ENCODE measurements around the gene COTL1. TPM values are rescaled to one million over a fixed set of nuclear protein-coding genes. Genes with fewer than 3 reads are reported as not detected.

The COTL1 gene
- total RNA-seq, 1 experiment from 2014 or later: 408 TPM

- no peak overlapping the region for H2AFZ ChIP-seq (ENCODE audit: low read length)
- ATAC-seq (no peak), DNase-seq (no peak)
- POLR2A ChIA-PET (ENCODE audit: unreplicated experiment): no interaction called here
- H3K4me3 ChIP-seq (ENCODE audit: low read length): no peak overlapping the region
- H3K27ac ChIP-seq (ENCODE audit: low read length): no peak overlapping the region
- CTCF ChIA-PET: no interaction called here
- H3K9me2 ChIP-seq (replicated peaks; ENCODE audit: low read length): no peaks in the 10 kb centered on the region
- H3K27me3 ChIP-seq (ENCODE audit: low read length): no peaks in the 10 kb centered on the region
- no peaks in the 10 kb centered on the region for H3F3A ChIP-seq (ENCODE audit: low read length, unreplicated experiment)
- TF ChIP-seq EZH2 (IDR thresholded peaks at IDR 0.05; ENCODE audit: low read length, unreplicated experiment): no peak
- no peak for TF ChIP-seq EZH2phosphoT487 (IDR thresholded peaks at IDR 0.05; ENCODE audit: borderline replicate concordance, low read length)
- no peak for TF ChIP-seq CTCF (conservative IDR thresholded peaks at IDR 0.05; ENCODE audit: low read depth, low read length)
- peaks cover 18% of the 10 kb centered on the region for H3K36me3 ChIP-seq (ENCODE audit: low read depth, low read length)
- intact Hi-C loops (cut with micrococcal nuclease): no loop called here
- H3K9me3 ChIP-seq (ENCODE audit: low read length): no peaks in the 10 kb centered on the region
- no peaks in the 10 kb centered on the region for H3K4me1 ChIP-seq (ENCODE audit: insufficient read depth, low read length)
- no TSS peak for BruUV-seq (replicated peaks)
- peaks cover 15% of the 10 kb centered on the region; the same call in 1 of the 2 replicates for H3K79me2 ChIP-seq (ENCODE audit: low read length)
- no peak overlapping the region for H3K4me2 ChIP-seq (ENCODE audit: low read length)
- H4K20me1 ChIP-seq (ENCODE audit: low read length): peaks cover 14% of the 10 kb centered on the region; the same call in 1 of the 2 replicates
- H3K9ac ChIP-seq (ENCODE audit: low read length): no peak overlapping the region
Observed at GRCh38 chr16:84563786-84564420, 54.0 kb downstream of the COTL1 start.

GRCh38 chr16:84563064-84563715, 54.7 kb downstream of the COTL1 start:
- ChIA-PET POLR2A (ENCODE audit: unreplicated experiment) (no interaction called here), CTCF (no interaction called here)
- Histone ChIP-seq H3K27ac (ENCODE audit: low read length) (no peak overlapping the region), H3K4me3 (ENCODE audit: low read length) (no peak overlapping the region), H3K36me3 (ENCODE audit: low read depth, low read length) (peaks cover 14% of the 10 kb centered on the region), H2AFZ (ENCODE audit: low read length) (no peak overlapping the region), H4K20me1 (ENCODE audit: low read length) (0 out of 2 replicates have a peak, but pooled peaks cover 8% of the 10 kb centered on the region), H3K9me3 (ENCODE audit: low read length) (no peaks in the 10 kb centered on the region), H3K4me2 (ENCODE audit: low read length) (no peak overlapping the region), H3K79me2 (ENCODE audit: low read length) (peaks cover 8% of the 10 kb centered on the region; the same call in 1 of the 2 replicates), H3K9ac (ENCODE audit: low read length) (no peak overlapping the region), H3K9me2 (replicated peaks; ENCODE audit: low read length) (no peaks in the 10 kb centered on the region), H3F3A (ENCODE audit: low read length, unreplicated experiment) (no peaks in the 10 kb centered on the region), H3K4me1 (ENCODE audit: insufficient read depth, low read length) (no peaks in the 10 kb centered on the region), H3K27me3 (ENCODE audit: low read length) (no peaks in the 10 kb centered on the region)
- no TSS peak for BruUV-seq (replicated peaks)
- no peak for TF ChIP-seq CTCF (conservative IDR thresholded peaks at IDR 0.05; ENCODE audit: low read depth, low read length)
- TF ChIP-seq EZH2 (IDR thresholded peaks at IDR 0.05; ENCODE audit: low read length, unreplicated experiment): no peak
- TF ChIP-seq EZH2phosphoT487 (IDR thresholded peaks at IDR 0.05; ENCODE audit: borderline replicate concordance, low read length): no peak
- intact Hi-C loops (cut with micrococcal nuclease): no loop called here
- ATAC-seq (no peak), DNase-seq (no peak)
